Left kidney (tissue), 2 donors: ENCODE results near the gene RSPRY1. TPM values are rescaled to one million over a fixed set of nuclear protein-coding genes. Genes with fewer than 3 reads are reported as not detected.
"Not testable (repeated sequence)": the region's sequence is repeated elsewhere in the genome, so short reads cannot be mapped to it uniquely, and the experiment has no call there.

ENCODE experiments used
- DNase-seq: peaks from one replicate; pipeline ENCODE4 v3.0.0-alpha.2; 2013
- polyA plus RNA-seq: library from polyadenylated mRNA; unstranded; fragments of 120-200 nt; gene quantifications from one replicate; pipeline ENCODE4 v1.2.1, GENCODE V29; 2013; ENCODE audit not compliant: insufficient read length

Gene RSPRY1
- polyA plus RNA-seq, 1 donor: 51.7 TPM

DNA sequence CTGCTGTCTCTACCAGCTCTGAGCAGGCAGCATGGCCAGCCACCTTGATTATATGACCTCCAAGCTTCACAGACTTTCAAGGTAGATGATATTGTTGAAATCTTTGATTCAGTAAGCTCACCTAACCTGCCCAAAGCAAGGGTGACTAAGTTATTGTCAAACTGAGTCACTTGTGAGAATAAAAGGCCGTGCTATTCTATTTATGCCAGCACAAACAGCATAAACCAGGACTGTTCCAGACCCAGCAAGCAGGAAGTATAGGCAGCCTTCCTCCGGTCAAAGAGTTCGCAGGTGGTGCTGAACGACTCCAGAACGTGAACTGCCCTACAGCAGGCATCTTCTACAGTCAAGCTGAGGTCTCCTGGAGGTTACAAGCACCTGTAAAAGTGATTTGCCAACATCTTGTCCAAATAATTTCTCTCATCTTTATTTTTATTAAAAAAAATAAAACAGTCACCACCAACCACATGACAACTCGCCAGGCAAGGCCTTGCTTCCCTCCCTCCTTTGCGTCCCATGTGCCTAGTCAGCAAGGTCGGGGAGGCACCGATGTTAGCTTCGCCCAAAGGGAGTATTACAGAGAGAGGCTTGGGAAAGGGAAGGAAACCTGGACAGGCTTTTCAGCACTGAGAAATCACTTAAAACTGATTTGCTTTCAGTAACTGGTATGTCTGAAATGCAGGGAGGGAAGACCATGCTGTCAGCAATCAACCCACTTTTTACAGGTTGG is 69.7 kb downstream of the RSPRY1 start:
- DNase-seq: no peak

GRCh38 chr16:57256601-57257395 is 70.7 kb downstream of the RSPRY1 start:
- no peak for DNase-seq

DNA sequence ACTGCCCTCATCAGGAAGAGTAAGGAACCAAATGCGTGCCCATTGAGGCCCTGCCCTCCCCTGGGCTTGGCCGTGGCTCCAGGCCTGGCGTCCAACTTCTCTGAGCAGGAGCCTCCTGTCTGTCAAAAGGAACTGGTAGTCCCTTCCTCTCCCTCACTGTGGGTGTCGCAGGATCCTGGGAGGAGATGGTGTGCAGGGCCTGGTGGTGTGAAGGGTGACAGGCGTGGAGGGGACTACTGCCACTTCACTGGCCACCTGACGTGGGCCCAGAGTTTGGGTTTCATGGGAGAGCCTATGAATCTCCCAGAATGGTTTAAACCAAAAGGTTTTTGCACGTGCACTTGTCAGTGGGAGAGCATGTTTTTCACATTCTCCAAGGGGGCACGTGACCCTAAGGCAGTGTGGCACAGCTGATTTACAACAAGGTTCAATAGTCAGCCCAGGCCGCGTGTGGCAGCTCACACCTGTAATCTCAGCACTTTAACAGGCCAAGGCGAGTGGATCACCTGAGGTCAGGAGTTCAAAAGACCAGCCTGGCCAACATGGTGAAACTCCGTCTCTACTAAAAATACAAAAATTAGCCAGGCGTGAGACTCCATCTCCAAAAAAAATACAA is 71.4 kb downstream of the RSPRY1 start:
- no peak for DNase-seq

GRCh38 chr16:57258226-57258909 is 72.2 kb downstream of the RSPRY1 start:
- no peak for DNase-seq

GRCh38 chr16:57258910-57259475 is 72.9 kb downstream of the RSPRY1 start:
- no peak for DNase-seq

DNA sequence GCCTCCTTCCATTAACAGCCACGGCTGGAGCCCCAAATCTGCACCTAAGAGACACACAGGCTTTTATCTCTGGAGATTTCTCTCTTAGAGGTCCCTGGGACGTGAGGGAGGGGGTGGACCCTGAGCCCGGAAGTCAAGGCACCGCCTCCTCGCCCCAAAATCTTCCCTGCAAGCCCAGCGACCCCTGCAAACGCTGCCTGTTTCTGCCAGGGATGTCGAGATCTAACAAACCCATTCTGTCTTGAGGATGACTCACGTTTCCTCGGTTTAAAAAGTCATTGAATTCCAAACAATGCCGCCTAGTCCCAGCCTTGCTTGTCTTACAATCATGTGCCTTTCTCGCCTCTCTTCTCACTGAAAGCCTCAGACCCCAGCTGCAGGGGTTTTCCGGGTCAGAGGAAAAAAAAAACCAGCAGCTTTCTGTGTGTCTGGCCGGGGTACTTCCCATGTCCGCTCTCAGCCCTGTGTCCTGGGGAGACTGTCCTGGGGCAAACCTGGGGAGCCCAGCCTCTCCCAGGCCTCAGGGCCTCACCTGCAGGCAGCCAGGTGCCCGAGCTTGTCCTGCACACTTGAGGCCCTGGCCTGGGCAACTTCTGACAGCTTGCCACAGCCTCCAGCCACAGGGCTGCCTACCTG is 74.3 kb downstream of the RSPRY1 start:
- no peak for DNase-seq

DNA sequence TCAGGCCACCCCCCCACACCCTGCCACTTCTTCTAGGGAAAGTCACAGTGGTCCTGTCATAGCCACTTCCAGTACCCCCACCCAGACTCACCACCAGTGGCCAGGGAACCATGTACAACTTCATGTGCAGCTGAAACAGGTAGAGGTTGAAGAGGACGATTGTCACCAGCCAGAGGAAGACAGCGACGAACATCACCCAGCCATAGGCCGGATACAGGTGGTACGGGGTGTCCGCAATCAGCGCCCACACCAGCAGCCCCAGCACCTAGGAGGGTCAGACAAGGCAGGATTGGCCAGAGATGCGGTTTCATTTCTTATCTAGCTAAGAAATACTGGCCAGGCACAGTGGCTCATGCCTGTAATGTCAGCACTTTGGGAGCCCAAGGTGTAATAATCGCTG is 75.7 kb downstream of the RSPRY1 start:
- no peak for DNase-seq

DNA sequence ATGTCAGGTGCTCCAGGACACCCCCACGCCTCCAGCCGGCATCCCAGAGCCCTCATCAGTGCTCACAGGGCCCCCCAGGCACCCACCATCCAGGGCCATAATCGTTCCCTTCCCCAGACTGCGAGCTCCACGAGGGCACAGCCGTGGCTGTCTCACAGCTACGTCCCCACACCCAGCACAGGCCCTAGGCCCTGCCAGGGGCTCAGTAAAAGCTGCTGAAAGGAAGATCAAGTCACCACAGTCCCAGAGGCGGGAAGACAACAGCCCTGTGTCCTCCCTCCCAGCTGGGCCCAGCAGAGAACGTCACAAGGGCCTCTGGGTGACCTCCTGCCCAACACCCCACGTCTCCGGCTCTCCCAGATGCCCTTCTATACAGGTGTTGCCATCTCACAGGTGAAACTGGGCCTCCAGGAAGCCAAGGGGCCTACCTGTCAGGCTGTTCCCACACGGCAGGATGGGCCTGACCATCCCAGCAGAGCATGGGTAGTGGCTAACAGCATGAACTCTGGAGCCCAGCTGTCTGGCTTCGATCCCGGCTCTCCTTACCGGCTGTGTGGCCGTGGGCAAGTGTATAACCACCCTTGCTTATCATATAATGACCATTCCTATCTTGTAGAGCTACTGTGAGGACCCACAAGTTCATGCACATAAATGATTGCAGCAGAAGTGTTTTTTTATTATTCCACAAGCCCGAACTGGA is 76.9 kb downstream of the RSPRY1 start:
- DNase-seq: no peak

DNA sequence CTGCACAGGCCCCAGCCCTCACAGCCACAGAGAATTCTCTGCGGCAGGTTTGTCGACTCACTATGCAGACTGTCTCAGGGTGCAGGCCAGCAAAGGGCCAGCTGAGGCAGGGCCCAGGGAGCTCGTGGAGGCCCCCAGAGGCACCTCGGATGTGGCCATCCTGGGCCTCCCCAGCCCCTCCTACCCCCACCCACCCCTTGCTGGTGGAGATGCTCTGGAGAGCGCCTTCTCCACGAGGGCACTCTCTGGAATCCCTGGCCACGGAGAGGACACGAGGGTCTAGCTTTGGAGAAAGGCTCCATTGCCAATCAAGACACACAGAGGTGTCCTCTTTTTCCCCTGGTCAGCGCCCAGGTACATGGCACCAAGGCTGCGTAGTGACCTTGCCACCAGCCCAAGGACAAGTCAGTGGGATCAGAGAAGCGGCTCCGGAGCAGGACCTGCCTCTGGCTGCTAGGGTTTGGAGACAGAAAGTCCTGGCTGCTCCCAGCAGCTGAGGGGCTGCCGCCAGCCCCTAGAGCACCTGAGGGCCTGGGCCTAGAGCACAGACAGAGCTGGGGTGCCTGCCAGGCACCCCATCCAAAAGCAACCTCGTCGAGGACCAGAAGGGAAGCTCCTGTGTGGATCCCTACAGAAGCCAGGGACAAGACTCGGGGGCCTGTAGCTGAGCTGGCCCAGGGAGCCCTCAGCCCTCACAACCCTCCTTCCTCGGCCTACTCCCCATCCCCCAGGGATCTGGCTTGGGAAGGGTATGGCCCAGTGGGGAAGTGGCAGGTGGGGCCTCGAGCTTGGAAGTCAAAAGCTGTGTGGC is 77.6 kb downstream of the RSPRY1 start:
- DNase-seq: no peak

GRCh38 chr16:57264381-57264780 is 78.3 kb downstream of the RSPRY1 start:
- DNase-seq: no peak

DNA sequence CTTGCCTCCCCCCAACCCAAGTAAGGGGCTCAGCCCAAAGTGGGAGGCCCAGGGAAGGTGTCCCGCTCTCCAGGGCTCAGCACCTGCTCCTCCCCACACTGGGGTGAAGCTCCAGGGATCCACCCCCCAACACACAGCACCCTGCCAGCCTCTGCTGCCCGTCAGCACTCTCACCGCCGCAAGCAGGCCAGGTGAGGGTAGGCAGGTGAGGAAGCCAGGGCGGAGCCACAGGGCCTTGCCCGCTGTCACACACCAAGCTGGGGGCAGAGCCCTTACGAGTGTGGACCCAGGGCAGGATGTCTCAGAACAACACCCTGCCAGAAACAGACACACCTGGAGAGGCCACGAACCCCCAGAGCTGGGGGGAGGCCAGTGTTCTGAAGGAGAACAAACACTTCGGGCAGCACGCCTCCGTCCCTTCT is 78.8 kb downstream of the RSPRY1 start:
- no peak for DNase-seq

DNA sequence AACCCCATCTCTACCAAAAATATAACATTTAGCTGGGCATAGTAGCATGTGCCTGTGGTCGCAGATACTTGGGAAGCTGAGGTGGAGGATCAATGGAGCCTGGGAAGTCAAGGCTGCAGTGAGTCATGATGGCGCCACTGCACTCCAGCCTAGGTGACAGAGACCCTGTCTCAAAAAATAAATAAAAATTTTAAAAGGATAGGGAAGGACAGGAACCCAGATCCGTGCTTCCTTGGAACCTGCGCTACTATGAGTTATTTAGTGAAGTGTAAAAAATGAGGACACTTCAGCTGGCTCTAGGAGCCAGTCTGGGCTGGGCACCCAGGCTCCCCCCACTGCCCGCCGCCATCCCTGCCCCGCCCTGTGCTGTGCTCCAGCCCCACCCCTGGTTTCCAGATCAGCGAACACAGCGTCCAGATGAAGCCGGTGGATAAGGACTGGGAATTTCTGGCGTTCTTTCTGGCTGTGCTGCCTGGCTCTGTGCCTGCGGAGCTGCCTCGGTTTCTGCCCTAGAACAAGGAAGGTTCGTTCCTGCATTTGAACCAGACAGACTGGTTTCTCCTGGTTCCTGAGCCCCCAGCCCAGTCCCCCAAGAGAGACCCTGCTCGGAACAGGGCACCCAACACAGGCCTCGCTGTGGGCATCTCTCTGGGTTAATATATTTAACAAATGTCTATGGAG is 79.9 kb downstream of the RSPRY1 start:
- DNase-seq: peak; percentile 59

DNA sequence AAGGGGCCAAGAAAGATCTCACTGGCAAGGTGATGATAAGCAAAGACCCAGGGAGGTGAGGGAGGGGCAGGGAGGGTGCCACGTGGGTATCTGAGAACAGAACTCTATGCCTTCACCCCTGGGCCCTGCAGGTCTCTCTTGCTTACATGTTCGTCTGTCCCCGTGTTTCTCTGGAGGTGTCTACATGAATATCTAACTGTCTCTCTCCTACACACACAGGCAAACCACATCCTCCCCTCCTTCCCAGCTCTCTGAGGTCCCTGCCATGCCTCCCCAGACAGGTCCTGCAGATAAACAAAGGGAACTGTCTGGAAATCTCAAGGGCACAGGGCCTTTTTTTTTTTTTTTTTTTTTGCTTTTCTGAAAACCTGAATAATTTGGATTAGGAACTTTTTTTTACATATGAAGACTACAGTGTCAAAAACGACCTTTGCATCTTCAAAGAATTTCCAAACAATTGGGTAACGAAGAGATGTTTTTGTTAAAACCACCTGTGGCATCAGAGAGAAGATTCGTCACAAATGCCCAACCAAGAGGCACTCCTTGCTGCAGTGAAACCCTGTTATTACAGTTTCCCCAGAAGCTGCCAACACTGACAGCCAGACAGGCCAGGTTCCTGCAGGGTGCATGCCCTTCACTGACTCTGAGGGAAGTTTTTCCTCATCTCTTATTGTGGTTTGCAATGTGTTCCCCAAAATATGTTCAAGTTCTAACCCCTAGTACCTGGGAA is 80.6 kb downstream of the RSPRY1 start:
- no peak for DNase-seq

DNA sequence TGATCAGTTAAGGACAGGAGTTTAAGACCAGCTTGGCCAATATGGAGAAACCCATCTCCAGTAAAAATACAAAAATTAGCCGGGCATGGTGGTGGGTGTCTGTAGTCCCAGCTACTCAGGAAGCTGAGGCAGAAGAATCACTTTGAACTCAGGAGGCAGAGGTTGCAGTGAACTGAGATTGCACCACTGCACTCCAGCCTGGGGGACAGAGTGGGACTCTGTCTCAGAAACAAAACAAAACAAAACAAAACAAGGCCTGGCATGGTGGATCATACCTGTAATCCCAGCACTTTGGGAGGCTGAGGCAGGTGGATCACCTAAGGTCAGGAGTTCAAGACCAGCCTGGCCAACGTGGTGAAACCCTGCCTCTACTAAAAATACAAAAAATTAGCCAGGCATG is 81.2 kb downstream of the RSPRY1 start:
- not testable (repeated sequence) for DNase-seq

GRCh38 chr16:57268804-57269800 is 83.0 kb downstream of the RSPRY1 start:
- DNase-seq: no peak

- DNase-seq: no peak
Observed at GRCh38 chr16:57270221-57271062, 84.3 kb downstream of the RSPRY1 start.

DNA sequence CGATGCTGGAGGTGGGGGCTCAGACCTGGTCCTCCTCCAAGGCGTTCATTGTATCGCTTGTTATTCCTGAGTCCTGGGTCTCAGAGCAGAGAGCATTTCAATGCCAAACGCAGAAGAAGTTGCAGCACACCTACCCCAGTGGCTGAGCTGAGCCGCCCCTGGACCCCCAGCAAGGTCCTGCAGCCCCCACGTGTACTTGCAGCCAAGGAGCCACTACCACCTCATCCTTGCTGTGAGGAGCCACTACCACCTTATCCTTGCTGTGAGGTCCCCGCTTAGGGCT is 84.9 kb downstream of the RSPRY1 start:
- no peak for DNase-seq
